GM21717 (cell line): Measurements from ENCODE around the gene IFNL3.
"Not testable (repeated sequence)": the region's sequence is repeated elsewhere in the genome, so short reads cannot be mapped to it uniquely, and the experiment has no call there.

Source experiments
- ATAC-seq: cut with Tn5 transposase; IDR thresholded peaks from one replicate; pipeline ENCODE4 v1.9.1; 2021; ENCODE audit warnings: mild to moderate bottlenecking, moderate library complexity; ENCODE audit not compliant: unreplicated experiment

Gene IFNL3

GRCh38 chr19:39218230-39219007 lies 26.4 kb downstream of the IFNL3 start:
- no peak for ATAC-seq

- no peak for ATAC-seq
These were observed 27.7 kb downstream of the IFNL3 start for GRCh38 chr19:39217094-39217493.

- not testable (repeated sequence) for ATAC-seq
These were observed 29.5 kb downstream of the IFNL3 start for GRCh38 chr19:39215323-39215722.

- ATAC-seq, result no peak
These were observed 32.4 kb downstream of the IFNL3 start for GRCh38 chr19:39212375-39212742.

GRCh38 chr19:39211731-39212374 lies 33.0 kb downstream of the IFNL3 start:
- ATAC-seq, result no peak

- no peak for ATAC-seq
These were observed 35.6 kb downstream of the IFNL3 start for GRCh38 chr19:39209196-39209595.

GRCh38 chr19:39208175-39208795 lies 36.5 kb downstream of the IFNL3 start:
- ATAC-seq, result no peak

GRCh38 chr19:39207293-39207836 lies 37.4 kb downstream of the IFNL3 start:
- no peak for ATAC-seq

- ATAC-seq, result no peak
These were observed 38.7 kb downstream of the IFNL3 start for GRCh38 chr19:39206122-39206521.

- ATAC-seq, result no peak
These were observed 39.4 kb downstream of the IFNL3 start for GRCh38 chr19:39205449-39205764.

GRCh38 chr19:39203372-39204341 lies 41.1 kb downstream of the IFNL3 start, which contains the start of gene SYCN:
Gene SYCN, minus strand, starts transcription at chr19:39204263. Its CDS starts 9 bp downstream, at chr19:39204254.
- no peak for ATAC-seq

- ATAC-seq, result no peak
These were observed 41.8 kb downstream of the IFNL3 start for GRCh38 chr19:39202998-39203355.

- no peak for ATAC-seq
These were observed 44.0 kb downstream of the IFNL3 start for GRCh38 chr19:39200803-39201115.

- no peak for ATAC-seq
These were observed 44.6 kb downstream of the IFNL3 start for GRCh38 chr19:39200066-39200802.

GRCh38 chr19:39199025-39199424 lies 45.8 kb downstream of the IFNL3 start:
- ATAC-seq, result no peak

GRCh38 chr19:39197808-39198207 lies 47.0 kb downstream of the IFNL3 start:
- ATAC-seq, result no peak

- ATAC-seq, result no peak
These were observed 47.8 kb downstream of the IFNL3 start, which contains the start of gene NCCRP1 for GRCh38 chr19:39196860-39197562. Gene NCCRP1, plus strand, starts transcription at chr19:39196964. Its CDS starts 19 bp downstream, at chr19:39196983.

GRCh38 chr19:39196320-39196719 lies 48.5 kb downstream of the IFNL3 start:
- no peak for ATAC-seq

GRCh38 chr19:39195755-39196154 lies 49.1 kb downstream of the IFNL3 start:
- ATAC-seq, result no peak
